ENCODE results near the gene JAM3. TPM values are rescaled to one million over a fixed set of nuclear protein-coding genes. Genes with fewer than 3 reads are reported as not detected.

Gene JAM3
- total and polyA plus RNA-seq, 10 of the 15 experiments (the other 5 are each of a cell fraction or from before 2014, with no cell fraction given): 0.04 to 1.1 (median 0.32) TPM; not detected in 1

DNA sequence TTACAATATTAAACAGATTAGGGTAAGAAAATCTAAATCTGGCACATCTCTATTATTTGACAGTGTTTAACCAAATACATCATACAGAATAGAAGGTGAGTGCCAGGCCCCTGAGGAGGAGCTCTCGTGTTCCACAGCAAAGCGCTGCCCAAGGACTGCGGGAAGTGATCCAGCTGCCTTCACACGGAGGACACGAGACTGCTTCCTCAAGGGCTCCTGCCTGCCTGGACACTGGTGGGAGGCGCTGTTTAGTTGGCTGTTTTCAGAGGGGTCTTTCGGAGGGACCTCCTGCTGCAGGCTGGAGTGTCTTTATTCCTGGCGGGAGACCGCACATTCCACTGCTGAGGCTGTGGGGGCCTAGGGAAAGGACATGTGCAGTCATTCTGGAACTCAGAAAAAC, 83.8 kb downstream of the JAM3 start (continued):
- no peak for TF ChIP-seq SMARCA5 (IDR thresholded peaks at IDR 0.05)
- TF ChIP-seq MEF2A (IDR thresholded peaks at IDR 0.05; ENCODE audit: insufficient read depth, low read depth, low read length): no peak
- TF ChIP-seq, protein P1, sequence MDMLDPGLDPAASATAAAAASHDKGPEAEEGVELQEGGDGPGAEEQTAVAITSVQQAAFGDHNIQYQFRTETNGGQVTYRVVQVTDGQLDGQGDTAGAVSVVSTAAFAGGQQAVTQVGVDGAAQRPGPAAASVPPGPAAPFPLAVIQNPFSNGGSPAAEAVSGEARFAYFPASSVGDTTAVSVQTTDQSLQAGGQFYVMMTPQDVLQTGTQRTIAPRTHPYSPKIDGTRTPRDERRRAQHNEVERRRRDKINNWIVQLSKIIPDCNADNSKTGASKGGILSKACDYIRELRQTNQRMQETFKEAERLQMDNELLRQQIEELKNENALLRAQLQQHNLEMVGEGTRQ (IDR thresholded peaks at IDR 0.05; ENCODE audit: borderline replicate concordance, low read depth, low read length): no peak
- TF ChIP-seq, protein P2, sequence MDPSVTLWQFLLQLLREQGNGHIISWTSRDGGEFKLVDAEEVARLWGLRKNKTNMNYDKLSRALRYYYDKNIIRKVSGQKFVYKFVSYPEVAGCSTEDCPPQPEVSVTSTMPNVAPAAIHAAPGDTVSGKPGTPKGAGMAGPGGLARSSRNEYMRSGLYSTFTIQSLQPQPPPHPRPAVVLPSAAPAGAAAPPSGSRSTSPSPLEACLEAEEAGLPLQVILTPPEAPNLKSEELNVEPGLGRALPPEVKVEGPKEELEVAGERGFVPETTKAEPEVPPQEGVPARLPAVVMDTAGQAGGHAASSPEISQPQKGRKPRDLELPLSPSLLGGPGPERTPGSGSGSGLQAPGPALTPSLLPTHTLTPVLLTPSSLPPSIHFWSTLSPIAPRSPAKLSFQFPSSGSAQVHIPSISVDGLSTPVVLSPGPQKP (IDR thresholded peaks at IDR 0.05; ENCODE audit: low read depth, low read length): no peak

DNA sequence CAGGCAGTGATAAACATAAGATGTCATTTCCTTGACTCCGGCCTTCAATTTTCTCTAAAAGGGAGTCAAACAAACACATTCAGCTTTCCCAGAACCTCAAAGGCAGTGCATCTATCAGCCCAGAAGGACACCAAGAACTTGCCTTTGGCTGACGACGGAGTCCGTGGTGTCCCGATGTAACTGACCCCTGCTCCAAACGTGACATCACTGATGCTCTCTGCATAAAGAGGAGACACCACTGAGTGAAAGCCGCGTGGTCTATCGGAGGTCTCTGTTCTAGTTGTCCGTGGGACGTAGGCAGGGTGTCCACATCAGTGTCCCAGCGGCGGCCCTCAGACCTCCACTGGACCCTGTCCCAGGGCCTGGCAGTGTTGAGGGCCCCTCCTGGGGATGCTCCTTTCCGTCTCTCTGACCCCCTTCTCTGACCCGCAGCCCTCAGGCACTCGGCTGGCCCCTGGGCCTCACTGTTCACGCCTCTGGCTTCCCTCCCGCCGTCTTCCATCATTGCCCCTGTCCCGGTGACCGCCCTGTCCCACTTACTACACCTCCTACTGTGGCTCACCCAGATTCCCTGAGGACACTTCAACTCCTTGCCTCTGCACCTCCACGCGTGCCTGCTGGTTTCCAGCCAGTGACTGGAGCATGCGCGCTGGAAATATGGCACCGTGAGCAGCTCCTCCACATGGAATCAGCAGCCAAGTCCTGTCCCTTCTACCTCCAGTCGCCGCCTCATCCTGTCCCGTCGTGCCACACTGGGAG, 84.5 kb downstream of the JAM3 start:
- no peak overlapping the region for H3K9ac ChIP-seq (ENCODE audit: control insufficient read depth, insufficient read depth, low read length)
- no peaks in the 10 kb centered on the region for H3K79me2 ChIP-seq (ENCODE audit: control insufficient read depth, insufficient read depth, low read length)
- H3K4me3 ChIP-seq: no peak overlapping the region
- no peak for ATAC-seq
- H3K4me2 ChIP-seq (ENCODE audit: control insufficient read depth, insufficient read depth): no peak overlapping the region
- in situ Hi-C loops (cut with MboI) (no loop called here), intact Hi-C loops (cut with micrococcal nuclease; ENCODE audit: unreplicated experiment) (no loop called here)
- no peak for TF ChIP-seq ATF7 (IDR thresholded peaks at IDR 0.05; ENCODE audit: low read depth)
- TF ChIP-seq POLR2A (IDR thresholded peaks at IDR 0.05; ENCODE audit: low read depth, low read length): peak; percentile 41; the same call in 1 of the 2 replicates
- WGBS (ENCODE audit: insufficient coverage, insufficient replicate concordance, low lambda C conversion rate, missing lambda C conversion rate): 98% methylated on average over 30 of the region's 30 CpGs
- no peaks in the 10 kb centered on the region; the same call in 1 of the 2 replicates for H4K20me1 ChIP-seq (ENCODE audit: control insufficient read depth, insufficient read depth)
- no peak overlapping the region for H2AFZ ChIP-seq (ENCODE audit: control insufficient read depth, low read depth, low read length)
- ChIA-PET CTCF (no interaction called here), POLR2A (no interaction called here), RAD21 (ENCODE audit: unreplicated experiment) (no interaction called here), SMC1A (ENCODE audit: uncharacterized antibody, unreplicated experiment) (no interaction called here)
- no TSS peak for BruUV-seq (replicated peaks)
- no peak for DNase-seq (ENCODE audit: low read depth, low spot score)
- H3K4me1 ChIP-seq (ENCODE audit: control insufficient read depth, insufficient read depth, low read length): no peaks in the 10 kb centered on the region
- peaks cover 15 to 20% of the 10 kb centered on the region in 2 experiments; a peak in 3 of 4 replicates for H3K36me3 ChIP-seq (ENCODE audit: control insufficient read depth in 2 of 2, insufficient read depth in 2 of 2, low read length in 1 of 2)
- FAIRE-seq: no peak
- H3K27me3 ChIP-seq (replicated peaks in 1 of 2; ENCODE audit: control insufficient read depth in 2 of 2, insufficient read depth in 2 of 2, low read length in 1 of 2): no peaks in the 10 kb centered on the region
- no peaks in the 10 kb centered on the region for H3K9me3 ChIP-seq (replicated peaks; ENCODE audit: control insufficient read depth, insufficient read depth, low read length)
- H3K27ac ChIP-seq (ENCODE audit: control insufficient read depth, insufficient read depth): no peak overlapping the region

Data from GM12878 (cell line).